DOHH2 (cell line): Measurements from ENCODE around the gene MEN1.
A peak's percentile ranks its signal among the peaks of the same experiment; 100 is the strongest.

Source experiments
- H3F3A ChIP-seq: fragments of 200-600 bp; sonication (generic), shearing (Covaris generic); 2 replicates; pipeline ENCODE4 v1.6.0; 2016; ENCODE audit warnings: antibody characterized with exemption, mild to moderate bottlenecking; ENCODE audit not compliant: control insufficient read depth, insufficient read depth
- H3K27ac ChIP-seq: fragments of 200-600 bp; sonication (generic); 2 replicates; pipeline ENCODE4 v1.5.1; 2014; ENCODE audit warnings: low read depth, mild to moderate bottlenecking, low read length, moderate library complexity
- H3K27me3 ChIP-seq: fragments of 200-600 bp; sonication (generic); 2 replicates; pipeline ENCODE4 v1.6.1; 2014; ENCODE audit warnings: mild to moderate bottlenecking, low read length, mixed read lengths; ENCODE audit not compliant: control insufficient read depth
- H3K36me3 ChIP-seq: fragments of 200-600 bp; sonication (generic); 2 replicates; pipeline ENCODE4 v1.6.1; 2014; ENCODE audit warnings: mild to moderate bottlenecking, low read length, moderate library complexity, mixed read lengths; ENCODE audit not compliant: control insufficient read depth
- H3K4me1 ChIP-seq: fragments of 200-600 bp; sonication (generic); 2 replicates; pipeline ENCODE4 v1.6.1; 2014; ENCODE audit warnings: mild to moderate bottlenecking, low read length, mixed read lengths; ENCODE audit not compliant: control insufficient read depth
- H3K4me2 ChIP-seq: fragments of 200-600 bp; sonication (generic); 2 replicates; pipeline ENCODE4 v1.6.0; 2014; ENCODE audit warnings: mild to moderate bottlenecking, low read length, moderate library complexity
- H3K4me3 ChIP-seq: fragments of 200-600 bp; sonication (generic); 2 replicates; pipeline ENCODE4 v1.5.1; 2014; ENCODE audit warnings: mild to moderate bottlenecking, low read length, mixed read lengths
- H3K79me2 ChIP-seq: fragments of 200-600 bp; sonication (generic); 2 replicates; pipeline ENCODE4 v1.6.1; 2014; ENCODE audit warnings: mild to moderate bottlenecking, low read length, mixed read lengths; ENCODE audit not compliant: control insufficient read depth
- H3K9me2 ChIP-seq: fragments of 200-600 bp; sonication (generic); replicated peaks from 2 replicates; pipeline ENCODE4 v1.6.1; 2014; ENCODE audit warnings: mild to moderate bottlenecking, low read length, mixed read lengths; ENCODE audit not compliant: control insufficient read depth
- H3K9me3 ChIP-seq: fragments of 200-600 bp; sonication (generic); 2 replicates; pipeline ENCODE4 v1.6.1; 2014; ENCODE audit warnings: antibody characterized with exemption, low read length, mixed read lengths; ENCODE audit not compliant: control insufficient read depth, insufficient read depth
- H4K20me1 ChIP-seq: fragments of 200-600 bp; sonication (generic); 2 replicates; pipeline ENCODE4 v1.6.0; 2014; ENCODE audit warnings: low read depth, mild to moderate bottlenecking, antibody characterized with exemption, low read length, moderate library complexity; ENCODE audit not compliant: control insufficient read depth, insufficient read depth
- EZH2phosphoT487 ChIP-seq: fragments of 200-600 bp; sonication (generic); IDR thresholded peaks from 2 replicates; pipeline ENCODE4 v1.6.1; 2017; ENCODE audit warnings: borderline replicate concordance, mild to moderate bottlenecking, antibody characterized with exemption, low read length, moderate library complexity, mixed read lengths
- TF ChIP-seq, protein P1 (sequence below): fragments of 200-600 bp; sonication (generic); IDR thresholded peaks from one replicate; pipeline ENCODE4 v1.5.1; 2014; ENCODE audit warnings: antibody characterized with exemption, mild to moderate bottlenecking, low read depth, low read length; ENCODE audit not compliant: poor library complexity, severe bottlenecking

The MEN1 gene

DNA sequence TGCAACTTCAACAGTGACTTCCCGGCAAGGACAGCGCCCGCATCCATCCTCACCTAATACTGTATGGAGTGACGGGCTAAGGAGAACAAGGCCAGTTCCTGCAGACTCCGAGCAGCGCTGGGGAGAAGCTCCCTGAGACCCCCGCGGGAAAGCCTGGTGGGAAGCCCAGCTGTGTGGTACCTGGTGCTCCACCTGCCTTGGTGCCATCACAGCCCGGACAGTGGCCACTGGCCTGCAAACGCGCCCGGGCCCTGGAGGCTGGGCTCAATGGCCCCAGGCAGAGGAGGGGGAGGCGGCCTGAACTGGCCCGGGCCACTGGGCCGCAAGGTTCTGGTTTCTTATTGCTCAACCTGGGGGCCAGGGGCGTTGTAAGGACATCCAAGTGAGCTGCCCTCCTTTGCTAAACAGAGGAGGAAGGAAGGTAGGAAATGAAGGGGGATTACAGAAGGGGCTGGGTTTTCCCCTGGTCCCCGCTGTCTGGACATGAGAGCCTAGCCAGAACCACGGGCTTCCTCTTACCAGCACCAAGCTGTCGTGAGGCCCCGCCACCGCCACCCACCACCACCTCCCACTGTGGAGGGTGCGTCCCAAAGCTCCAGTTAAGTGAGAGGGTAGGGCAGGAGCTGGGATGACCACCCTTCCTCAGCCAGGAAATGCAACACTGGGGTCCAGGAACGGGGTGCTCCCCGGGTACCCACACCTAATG, 42.6 kb upstream of the MEN1 start:
- Histone ChIP-seq H3K4me1 (peaks cover 98% of the 10 kb centered on the region), H3F3A (peaks cover 50% of the 10 kb centered on the region), H3K4me3 (peak overlapping the region; percentile 60), H3K4me2 (peak overlapping the region; percentile 80), H3K27me3 (no peaks in the 10 kb centered on the region), H3K27ac (peak overlapping the region; percentile 98), H3K9me3 (no peaks in the 10 kb centered on the region), H3K79me2 (peaks cover 46% of the 10 kb centered on the region), H3K9me2 (no peaks in the 10 kb centered on the region), H4K20me1 (no peaks in the 10 kb centered on the region), H3K36me3 (peaks cover 64% of the 10 kb centered on the region)
- TF ChIP-seq, protein P1, sequence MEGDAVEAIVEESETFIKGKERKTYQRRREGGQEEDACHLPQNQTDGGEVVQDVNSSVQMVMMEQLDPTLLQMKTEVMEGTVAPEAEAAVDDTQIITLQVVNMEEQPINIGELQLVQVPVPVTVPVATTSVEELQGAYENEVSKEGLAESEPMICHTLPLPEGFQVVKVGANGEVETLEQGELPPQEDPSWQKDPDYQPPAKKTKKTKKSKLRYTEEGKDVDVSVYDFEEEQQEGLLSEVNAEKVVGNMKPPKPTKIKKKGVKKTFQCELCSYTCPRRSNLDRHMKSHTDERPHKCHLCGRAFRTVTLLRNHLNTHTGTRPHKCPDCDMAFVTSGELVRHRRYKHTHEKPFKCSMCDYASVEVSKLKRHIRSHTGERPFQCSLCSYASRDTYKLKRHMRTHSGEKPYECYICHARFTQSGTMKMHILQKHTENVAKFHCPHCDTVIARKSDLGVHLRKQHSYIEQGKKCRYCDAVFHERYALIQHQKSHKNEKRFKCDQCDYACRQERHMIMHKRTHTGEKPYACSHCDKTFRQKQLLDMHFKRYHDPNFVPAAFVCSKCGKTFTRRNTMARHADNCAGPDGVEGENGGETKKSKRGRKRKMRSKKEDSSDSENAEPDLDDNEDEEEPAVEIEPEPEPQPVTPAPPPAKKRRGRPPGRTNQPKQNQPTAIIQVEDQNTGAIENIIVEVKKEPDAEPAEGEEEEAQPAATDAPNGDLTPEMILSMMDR, result no peak
- no peak for TF ChIP-seq EZH2phosphoT487

DNA sequence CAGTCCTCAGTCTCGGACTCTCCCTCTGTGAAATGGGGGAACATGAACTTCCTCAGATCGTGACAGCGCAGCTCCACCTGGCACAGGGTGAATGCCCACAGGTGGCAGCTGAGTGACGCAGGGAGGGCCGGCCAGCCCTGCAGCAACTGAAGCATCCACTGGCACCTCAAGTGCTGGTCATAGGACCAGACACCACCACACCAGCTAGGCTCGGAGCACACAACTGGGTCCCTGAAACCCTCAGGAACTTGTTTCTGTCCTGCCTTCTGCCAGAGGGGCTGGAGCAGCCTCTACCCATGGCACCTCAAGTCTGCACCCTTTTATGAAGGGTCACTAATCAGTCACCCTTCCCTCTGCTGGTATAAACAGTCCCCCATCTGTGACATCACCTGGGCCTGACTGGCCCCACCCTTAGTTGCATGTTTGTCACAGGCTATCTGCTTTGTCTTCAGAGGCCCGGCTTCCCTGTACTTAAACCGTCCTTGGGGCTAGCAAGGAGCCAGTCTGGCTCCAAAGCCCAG, 41.5 kb upstream of the MEN1 start:
- peak overlapping the region; percentile 60 for H3K4me3 ChIP-seq
- TF ChIP-seq, protein P1, result no peak
- no peak for TF ChIP-seq EZH2phosphoT487
- peak overlapping the region; percentile 80 for H3K4me2 ChIP-seq
- peak overlapping the region; percentile 98 for H3K27ac ChIP-seq
- peaks cover 36% of the 10 kb centered on the region for H3K79me2 ChIP-seq
- no peaks in the 10 kb centered on the region for H3K27me3 ChIP-seq
- H3K9me2 ChIP-seq, result no peaks in the 10 kb centered on the region
- no peaks in the 10 kb centered on the region for H3K9me3 ChIP-seq
- peaks cover 100% of the 10 kb centered on the region for H3K4me1 ChIP-seq
- H3K36me3 ChIP-seq, result peaks cover 57% of the 10 kb centered on the region
- H3F3A ChIP-seq, result peaks cover 55% of the 10 kb centered on the region
- no peaks in the 10 kb centered on the region for H4K20me1 ChIP-seq

DNA sequence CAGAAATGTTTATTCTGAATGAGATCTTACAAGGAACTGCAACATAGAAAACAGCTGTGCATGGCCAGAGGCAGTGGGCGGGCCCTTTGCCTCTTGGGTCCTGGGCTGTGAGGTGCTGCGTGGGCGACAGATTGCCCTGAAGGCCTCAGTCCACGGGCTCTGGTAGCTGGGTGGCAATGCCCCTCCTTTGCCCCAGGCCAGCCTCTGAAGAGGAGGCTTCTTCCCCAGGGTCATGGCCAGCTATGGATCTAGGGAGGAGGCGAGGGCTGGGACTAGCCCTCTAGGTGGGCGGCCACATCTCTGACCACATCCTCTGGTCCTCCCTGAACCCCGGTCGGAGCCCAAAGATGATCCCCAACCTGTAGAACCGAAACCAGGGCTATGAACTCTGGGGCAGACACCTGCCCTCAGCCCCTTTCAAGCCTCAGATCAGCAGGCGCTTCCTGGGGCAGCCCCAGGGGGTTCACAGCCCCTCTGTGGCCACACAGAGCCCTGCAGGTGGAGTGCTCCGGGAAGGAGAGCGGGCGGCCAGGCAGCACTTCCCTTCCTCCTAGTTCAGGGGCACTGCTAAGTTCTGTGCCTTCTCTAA, 40.7 kb upstream of the MEN1 start:
- H3F3A ChIP-seq, result peaks cover 58% of the 10 kb centered on the region
- no peaks in the 10 kb centered on the region for H4K20me1 ChIP-seq
- H3K36me3 ChIP-seq, result peaks cover 48% of the 10 kb centered on the region
- H3K4me2 ChIP-seq, result peak overlapping the region; percentile 80
- TF ChIP-seq EZH2phosphoT487, result no peak
- TF ChIP-seq, protein P1, result peak; percentile 15
- peak overlapping the region; percentile 60 for H3K4me3 ChIP-seq
- H3K27ac ChIP-seq, result peak overlapping the region; percentile 98
- no peaks in the 10 kb centered on the region for H3K9me2 ChIP-seq
- H3K27me3 ChIP-seq, result no peaks in the 10 kb centered on the region
- no peaks in the 10 kb centered on the region for H3K9me3 ChIP-seq
- H3K79me2 ChIP-seq, result peaks cover 28% of the 10 kb centered on the region
- H3K4me1 ChIP-seq, result peaks cover 94% of the 10 kb centered on the region
